Measurements from ENCODE around the gene BGN. TPM values are rescaled to one million over a fixed set of nuclear protein-coding genes. Genes with fewer than 3 reads are reported as not detected.

The BGN gene
- polyA plus RNA-seq, 3 donors = not detected

DNA sequence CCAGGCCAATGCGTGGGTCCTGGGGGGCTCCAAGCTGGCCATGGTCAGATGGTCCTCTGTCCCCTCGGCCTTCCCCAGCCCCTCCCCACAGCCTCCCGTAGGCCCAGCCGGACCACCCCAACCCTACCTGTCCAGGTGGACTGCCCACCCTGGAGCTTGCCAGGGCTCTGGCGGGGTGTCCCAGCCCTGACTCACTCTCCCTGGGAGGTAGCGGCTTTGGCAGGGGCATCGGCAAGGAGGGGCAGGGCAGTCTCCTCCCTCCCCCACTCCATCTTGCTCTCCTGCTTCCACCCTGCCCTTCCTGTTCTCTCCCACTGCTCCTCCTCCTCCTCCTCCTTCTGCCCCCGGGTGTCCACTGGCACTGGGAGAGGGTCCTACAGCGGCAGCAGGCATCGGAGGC is 7.4 kb downstream of the BGN start:
- Mint-ChIP-seq H3K4me3 (no peak overlapping the region), H3K27me3 (ENCODE audit: low read depth in 3 of 3) (peaks cover 2 to 7% (median 4%) of the 10 kb centered on the region in 3 donors), H3K9me3 (peaks cover 0 to 6% (median 1%) of the 10 kb centered on the region in 7 donors), H3K27ac (no peak overlapping the region), H3K36me3 (no peaks in the 10 kb centered on the region), H3K4me1 (no peaks in the 10 kb centered on the region)
- intact Hi-C loops (cut with micrococcal nuclease) = loop anchor here in 1 of 2 donors (10.0 kb wide), 1 partner anchor 467 kb away; no protein-coding TSS in a partner anchor
- no peak overlapping the region for H2AFZ ChIP-seq (ENCODE audit: insufficient read depth, low read depth, low read length, poor library complexity, severe bottlenecking)
- no peaks in the 10 kb centered on the region for H4K20me1 ChIP-seq (ENCODE audit: insufficient read depth, low read length)
- H3K9me3 ChIP-seq (replicated peaks in 1 of 2; ENCODE audit: control insufficient read depth in 1 of 2, insufficient read depth in 1 of 2, low read length in 2 of 2) = no peaks in the 10 kb centered on the region
- no peak for DNase-seq
- H3K4me1 ChIP-seq (ENCODE audit: control insufficient read depth in 1 of 2, insufficient read depth in 2 of 2, low read length in 2 of 2) = no peaks in the 10 kb centered on the region
- no peaks in the 10 kb centered on the region for H3K36me3 ChIP-seq (replicated peaks in 1 of 2; ENCODE audit: control insufficient read depth in 1 of 2, insufficient read depth in 2 of 2, low read length in 2 of 2)
- no peaks in the 10 kb centered on the region for H3K27me3 ChIP-seq (ENCODE audit: control insufficient read depth in 2 of 2, insufficient read depth in 2 of 2, low read length in 2 of 2)
- no peak overlapping the region for H3K9ac ChIP-seq (ENCODE audit: insufficient read depth, low read length, poor library complexity, severe bottlenecking)
- H3K4me3 ChIP-seq (replicated peaks in 1 of 3; ENCODE audit: low read depth in 2 of 3, low read length in 3 of 3) = no peak overlapping the region
- no peaks in the 10 kb centered on the region for H3K79me2 ChIP-seq (ENCODE audit: insufficient read depth, low read length)
- TF ChIP-seq, protein P1, sequence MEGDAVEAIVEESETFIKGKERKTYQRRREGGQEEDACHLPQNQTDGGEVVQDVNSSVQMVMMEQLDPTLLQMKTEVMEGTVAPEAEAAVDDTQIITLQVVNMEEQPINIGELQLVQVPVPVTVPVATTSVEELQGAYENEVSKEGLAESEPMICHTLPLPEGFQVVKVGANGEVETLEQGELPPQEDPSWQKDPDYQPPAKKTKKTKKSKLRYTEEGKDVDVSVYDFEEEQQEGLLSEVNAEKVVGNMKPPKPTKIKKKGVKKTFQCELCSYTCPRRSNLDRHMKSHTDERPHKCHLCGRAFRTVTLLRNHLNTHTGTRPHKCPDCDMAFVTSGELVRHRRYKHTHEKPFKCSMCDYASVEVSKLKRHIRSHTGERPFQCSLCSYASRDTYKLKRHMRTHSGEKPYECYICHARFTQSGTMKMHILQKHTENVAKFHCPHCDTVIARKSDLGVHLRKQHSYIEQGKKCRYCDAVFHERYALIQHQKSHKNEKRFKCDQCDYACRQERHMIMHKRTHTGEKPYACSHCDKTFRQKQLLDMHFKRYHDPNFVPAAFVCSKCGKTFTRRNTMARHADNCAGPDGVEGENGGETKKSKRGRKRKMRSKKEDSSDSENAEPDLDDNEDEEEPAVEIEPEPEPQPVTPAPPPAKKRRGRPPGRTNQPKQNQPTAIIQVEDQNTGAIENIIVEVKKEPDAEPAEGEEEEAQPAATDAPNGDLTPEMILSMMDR (IDR thresholded peaks at IDR 0.05) = no peak
- no CpG with 5 or more reads among the region's 10 CpGs for WGBS (ENCODE audit: insufficient coverage)
- no peak overlapping the region for H3K27ac ChIP-seq (ENCODE audit: low read depth in 1 of 2, low read length in 2 of 2)
- no peak overlapping the region for H3K4me2 ChIP-seq (replicated peaks; ENCODE audit: extremely low read depth, low read length, poor library complexity, severe bottlenecking)

DNA sequence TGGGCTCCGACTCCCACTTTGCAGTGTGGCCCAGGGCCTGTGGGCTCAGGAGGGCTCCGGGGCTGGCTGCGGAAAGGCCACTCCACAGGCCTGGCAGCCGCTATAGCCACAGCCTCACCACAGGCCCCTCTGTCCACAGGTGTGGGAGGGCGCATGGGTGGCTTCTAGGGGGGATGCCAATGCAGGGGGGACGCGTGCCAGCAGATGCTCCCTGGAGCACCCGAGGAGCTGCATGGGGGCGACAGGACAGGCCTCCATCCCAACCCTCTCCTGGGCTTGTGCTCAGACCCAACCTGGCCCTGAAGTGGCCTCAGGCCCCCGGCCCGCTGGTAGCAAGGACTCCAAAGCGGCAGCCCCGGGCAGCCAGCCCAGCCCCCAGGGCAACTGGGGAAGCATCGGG is 8.0 kb downstream of the BGN start:
- Mint-ChIP-seq H3K4me1 (peaks cover 3% of the 10 kb centered on the region), H3K4me3 (no peak overlapping the region), H3K27me3 (ENCODE audit: low read depth in 3 of 3) (peaks cover 4 to 7% (median 4%) of the 10 kb centered on the region in 3 donors), H3K36me3 (no peaks in the 10 kb centered on the region), H3K9me3 (peaks cover 0 to 6% (median 1%) of the 10 kb centered on the region in 7 donors), H3K27ac (no peak overlapping the region)
- Histone ChIP-seq H3K4me1 (ENCODE audit: control insufficient read depth in 1 of 2, insufficient read depth in 2 of 2, low read length in 2 of 2) (no peaks in the 10 kb centered on the region), H3K9ac (ENCODE audit: insufficient read depth, low read length, poor library complexity, severe bottlenecking) (no peak overlapping the region), H3K4me3 (replicated peaks in 1 of 3; ENCODE audit: low read depth in 2 of 3, low read length in 3 of 3) (no peak overlapping the region), H4K20me1 (ENCODE audit: insufficient read depth, low read length) (no peaks in the 10 kb centered on the region), H3K4me2 (replicated peaks; ENCODE audit: extremely low read depth, low read length, poor library complexity, severe bottlenecking) (no peak overlapping the region), H2AFZ (ENCODE audit: insufficient read depth, low read depth, low read length, poor library complexity, severe bottlenecking) (no peak overlapping the region), H3K9me3 (replicated peaks in 1 of 2; ENCODE audit: control insufficient read depth in 1 of 2, insufficient read depth in 1 of 2, low read length in 2 of 2) (no peaks in the 10 kb centered on the region), H3K36me3 (replicated peaks in 1 of 2; ENCODE audit: control insufficient read depth in 1 of 2, insufficient read depth in 2 of 2, low read length in 2 of 2) (no peaks in the 10 kb centered on the region), H3K27ac (ENCODE audit: low read depth in 1 of 2, low read length in 2 of 2) (no peak overlapping the region), H3K27me3 (ENCODE audit: control insufficient read depth in 2 of 2, insufficient read depth in 2 of 2, low read length in 2 of 2) (no peaks in the 10 kb centered on the region), H3K79me2 (ENCODE audit: insufficient read depth, low read length) (no peaks in the 10 kb centered on the region)
- DNase-seq = no peak
- intact Hi-C loops (cut with micrococcal nuclease) = loop anchor here in 1 of 2 donors (10.0 kb wide), 1 partner anchor 468 kb away; no protein-coding TSS in a partner anchor
- WGBS (ENCODE audit: insufficient coverage) = 93% methylated on average over 5 of the region's 14 CpGs
- TF ChIP-seq, protein P1 (IDR thresholded peaks at IDR 0.05) = no peak

All from CD14-positive monocyte (primary cell).